ENCODE data around the gene EHBP1.
"Not testable (repeated sequence)": the region's sequence is repeated elsewhere in the genome, so short reads cannot be mapped to it uniquely, and the experiment has no call there.

EHBP1 gene

GRCh38 chr2:62705859-62706720 is 577 bp downstream of the EHBP1 start:
- peak; percentile 17 for DNase-seq (ENCODE audit: low spot score)

GRCh38 chr2:62706721-62707521 is 1.4 kb downstream of the EHBP1 start:
- no peak for DNase-seq (ENCODE audit: low spot score)

GRCh38 chr2:62708751-62709150 is 3.2 kb downstream of the EHBP1 start:
- no peak for DNase-seq (ENCODE audit: low spot score)

- DNase-seq (ENCODE audit: low spot score): no peak
Measured at GRCh38 chr2:62711832-62712494, 6.5 kb downstream of the EHBP1 start.

- not testable (repeated sequence) for DNase-seq (ENCODE audit: low spot score)
Measured at GRCh38 chr2:62713196-62713595, 7.7 kb downstream of the EHBP1 start.

- no peak for DNase-seq (ENCODE audit: low spot score)
Measured at GRCh38 chr2:62713837-62714236, 8.3 kb downstream of the EHBP1 start.

GRCh38 chr2:62716768-62717167 is 11.3 kb downstream of the EHBP1 start:
- no peak for DNase-seq (ENCODE audit: low spot score)

GRCh38 chr2:62717503-62718081 is 12.1 kb downstream of the EHBP1 start:
- DNase-seq (ENCODE audit: low spot score): no peak

- DNase-seq (ENCODE audit: low spot score): no peak
Measured at GRCh38 chr2:62718225-62718822, 12.8 kb downstream of the EHBP1 start.

GRCh38 chr2:62719757-62720156 is 14.2 kb downstream of the EHBP1 start:
- DNase-seq (ENCODE audit: low spot score): no peak

GRCh38 chr2:62722679-62723078 is 17.2 kb downstream of the EHBP1 start:
- no peak for DNase-seq (ENCODE audit: low spot score)

- no peak for DNase-seq (ENCODE audit: low spot score)
Measured at GRCh38 chr2:62723253-62723652, 17.7 kb downstream of the EHBP1 start.

- DNase-seq (ENCODE audit: low spot score): no peak
Measured at GRCh38 chr2:62724106-62724505, 18.6 kb downstream of the EHBP1 start.

- DNase-seq (ENCODE audit: low spot score): peak; percentile 53
Measured at GRCh38 chr2:62724886-62725711, 19.6 kb downstream of the EHBP1 start.

- no peak for DNase-seq (ENCODE audit: low spot score)
Measured at GRCh38 chr2:62725712-62726055, 20.2 kb downstream of the EHBP1 start.

GRCh38 chr2:62727259-62727867 is 21.9 kb downstream of the EHBP1 start:
- no peak for DNase-seq (ENCODE audit: low spot score)

GRCh38 chr2:62727876-62728566 is 22.5 kb downstream of the EHBP1 start:
- DNase-seq (ENCODE audit: low spot score): no peak

GRCh38 chr2:62731275-62731674 is 25.8 kb downstream of the EHBP1 start:
- DNase-seq (ENCODE audit: low spot score): no peak

GRCh38 chr2:62732262-62732777 is 26.8 kb downstream of the EHBP1 start:
- no peak for DNase-seq (ENCODE audit: low spot score)

GRCh38 chr2:62733546-62733945 is 28.0 kb downstream of the EHBP1 start:
- no peak for DNase-seq (ENCODE audit: low spot score)
